Memory B cell (primary cell): Measurements from ENCODE around the gene SHROOM1.
"Not testable (repeated sequence)": the region's sequence is repeated elsewhere in the genome, so short reads cannot be mapped to it uniquely, and the experiment has no call there.

Experiments
- ATAC-seq: fragments of 150-1000 bp; cut with Tn5 transposase; 2 replicates; pipeline ENCODE4 v1.10.0; 2021; ENCODE audit warnings: low read depth, mild to moderate bottlenecking, moderate library complexity
- DNase-seq, 2 donors: peaks; one replicate each; pipeline ENCODE4 v3.0.0; 2022; ENCODE audit warnings: low spot score in 2 of 2
- H3K27ac Mint-ChIP-seq: one replicate; pipeline ENCODE4 v1.8.0; 2022; ENCODE audit warnings: mild to moderate bottlenecking, moderate library complexity, mixed read lengths
- H3K27me3 Mint-ChIP-seq: one replicate; pipeline ENCODE4 v1.8.0; 2022; ENCODE audit warnings: mixed read lengths
- H3K36me3 Mint-ChIP-seq: one replicate; pipeline ENCODE4 v1.8.0; 2022; ENCODE audit warnings: mild to moderate bottlenecking, mixed read lengths
- H3K4me1 Mint-ChIP-seq: one replicate; pipeline ENCODE4 v1.8.0; 2022; ENCODE audit warnings: mixed read lengths
- H3K4me3 Mint-ChIP-seq: one replicate; pipeline ENCODE4 v1.8.0; 2022; ENCODE audit warnings: mild to moderate bottlenecking, moderate library complexity, mixed read lengths
- H3K9me3 Mint-ChIP-seq: one replicate; pipeline ENCODE4 v1.8.0; 2022; ENCODE audit warnings: mixed read lengths

Gene SHROOM1

DNA sequence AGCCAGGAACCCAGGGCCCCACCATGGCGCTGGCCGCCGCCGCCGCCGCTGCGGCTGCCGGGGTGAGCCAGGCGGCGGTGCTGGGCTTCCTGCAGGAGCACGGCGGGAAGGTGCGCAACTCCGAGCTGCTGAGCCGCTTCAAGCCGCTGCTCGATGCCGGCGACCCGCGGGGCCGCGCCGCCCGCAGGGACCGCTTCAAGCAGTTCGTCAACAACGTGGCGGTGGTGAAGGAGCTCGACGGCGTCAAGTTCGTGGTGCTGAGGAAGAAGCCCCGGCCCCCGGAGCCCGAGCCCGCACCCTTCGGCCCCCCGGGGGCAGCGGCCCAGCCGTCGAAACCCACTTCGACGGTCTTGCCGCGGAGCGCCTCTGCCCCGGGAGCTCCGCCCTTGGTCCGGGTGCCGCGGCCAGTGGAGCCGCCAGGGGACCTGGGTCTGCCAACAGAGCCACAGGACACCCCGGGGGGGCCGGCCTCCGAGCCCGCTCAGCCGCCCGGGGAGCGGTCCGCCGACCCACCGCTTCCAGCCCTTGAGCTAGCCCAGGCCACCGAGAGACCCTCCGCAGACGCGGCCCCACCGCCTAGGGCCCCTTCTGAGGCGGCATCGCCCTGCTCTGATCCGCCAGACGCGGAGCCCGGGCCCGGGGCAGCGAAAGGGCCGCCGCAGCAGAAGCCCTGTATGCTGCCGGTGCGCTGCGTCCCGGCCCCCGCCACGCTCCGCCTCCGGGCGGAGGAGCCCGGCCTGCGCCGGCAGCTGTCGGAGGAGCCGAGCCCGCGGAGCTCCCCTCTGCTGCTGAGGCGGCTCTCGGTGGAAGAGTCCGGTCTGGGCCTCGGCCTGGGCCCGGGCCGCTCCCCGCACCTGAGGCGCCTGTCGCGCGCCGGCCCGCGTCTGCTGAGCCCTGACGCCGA lies 16.6 kb downstream of the SHROOM1 start:
- H3K4me1 Mint-ChIP-seq: peaks cover 8% of the 10 kb centered on the region
- H3K4me3 Mint-ChIP-seq: peak overlapping the region; percentile 34
- ATAC-seq: peak; percentile 54
- no peaks in the 10 kb centered on the region for H3K36me3 Mint-ChIP-seq
- H3K27me3 Mint-ChIP-seq: peaks cover 11% of the 10 kb centered on the region
- DNase-seq: peak in 1 of 2 donors; percentile 34
- H3K9me3 Mint-ChIP-seq: no peaks in the 10 kb centered on the region
- H3K27ac Mint-ChIP-seq: no peak overlapping the region

GRCh38 chr5:132812781-132813598 lies 17.5 kb downstream of the SHROOM1 start, which contains the start of gene SOWAHA:
Gene SOWAHA (plus strand): TSS chr5:132813302. CDS start chr5:132813622, 320 bp downstream.
- ATAC-seq: peak; percentile 28
- Mint-ChIP-seq H3K27me3 (peaks cover 11% of the 10 kb centered on the region), H3K4me3 (peak within 1 kb of the TSS; percentile 34), H3K9me3 (no peaks in the 10 kb centered on the region), H3K27ac (no peak within 1 kb of the TSS), H3K4me1 (peaks cover 8% of the 10 kb centered on the region), H3K36me3 (no peaks in the 10 kb centered on the region)
- DNase-seq: no peak

DNA sequence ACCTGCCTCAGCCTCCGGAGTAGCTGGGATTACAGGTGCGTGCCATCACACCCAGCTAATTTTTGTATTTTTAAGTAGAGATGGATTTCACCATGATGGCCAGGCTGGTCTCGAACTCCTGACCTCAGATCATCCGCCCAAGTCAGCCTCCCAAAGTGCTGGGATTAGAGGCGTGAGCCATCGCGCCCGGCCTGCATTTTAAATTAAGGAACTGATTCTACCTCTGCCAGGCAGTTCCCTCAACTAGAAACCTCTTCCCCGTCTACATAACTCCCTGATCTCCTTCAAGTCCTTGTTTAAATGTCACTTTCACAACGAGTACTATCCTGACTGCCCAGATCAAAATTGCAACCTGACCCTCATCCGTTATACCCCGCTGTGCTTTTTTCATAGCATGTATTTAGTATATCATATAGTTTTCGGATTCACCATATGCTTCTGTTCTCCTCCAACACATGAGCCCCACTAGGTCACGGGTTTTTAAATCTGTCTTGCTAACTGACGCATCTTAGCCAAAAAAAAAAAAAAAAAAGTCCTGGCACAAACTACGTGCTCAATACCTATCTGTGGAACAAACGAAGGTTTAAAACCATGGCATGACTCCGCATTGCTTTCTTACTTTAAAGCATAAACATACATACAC lies 18.2 kb downstream of the SHROOM1 start:
- no peaks in the 10 kb centered on the region for H3K36me3 Mint-ChIP-seq
- peak overlapping the region; percentile 25 for H3K4me3 Mint-ChIP-seq
- no peaks in the 10 kb centered on the region for H3K9me3 Mint-ChIP-seq
- H3K27me3 Mint-ChIP-seq: peaks cover 11% of the 10 kb centered on the region
- no peak overlapping the region for H3K27ac Mint-ChIP-seq
- H3K4me1 Mint-ChIP-seq: peaks cover 8% of the 10 kb centered on the region
- DNase-seq: no peak
- peak; percentile 36 for ATAC-seq

GRCh38 chr5:132810605-132811004 lies 19.8 kb downstream of the SHROOM1 start:
- no peak for ATAC-seq
- no peak for DNase-seq
- Mint-ChIP-seq H3K4me1 (peaks cover 8% of the 10 kb centered on the region), H3K9me3 (no peaks in the 10 kb centered on the region), H3K4me3 (no peak overlapping the region), H3K27me3 (peaks cover 11% of the 10 kb centered on the region), H3K36me3 (no peaks in the 10 kb centered on the region), H3K27ac (no peak overlapping the region)

- Mint-ChIP-seq H3K36me3 (no peaks in the 10 kb centered on the region), H3K4me1 (peaks cover 14% of the 10 kb centered on the region), H3K9me3 (no peaks in the 10 kb centered on the region), H3K27ac (no peak overlapping the region), H3K27me3 (peaks cover 16% of the 10 kb centered on the region), H3K4me3 (no peak overlapping the region)
- DNase-seq (no peak), ATAC-seq (no peak)
Measured at GRCh38 chr5:132808866-132809265, 21.6 kb downstream of the SHROOM1 start.

- Mint-ChIP-seq H3K4me3 (no peak overlapping the region), H3K27ac (no peak overlapping the region)
Measured at GRCh38 chr5:132808448-132808847, 22.0 kb downstream of the SHROOM1 start.

DNA sequence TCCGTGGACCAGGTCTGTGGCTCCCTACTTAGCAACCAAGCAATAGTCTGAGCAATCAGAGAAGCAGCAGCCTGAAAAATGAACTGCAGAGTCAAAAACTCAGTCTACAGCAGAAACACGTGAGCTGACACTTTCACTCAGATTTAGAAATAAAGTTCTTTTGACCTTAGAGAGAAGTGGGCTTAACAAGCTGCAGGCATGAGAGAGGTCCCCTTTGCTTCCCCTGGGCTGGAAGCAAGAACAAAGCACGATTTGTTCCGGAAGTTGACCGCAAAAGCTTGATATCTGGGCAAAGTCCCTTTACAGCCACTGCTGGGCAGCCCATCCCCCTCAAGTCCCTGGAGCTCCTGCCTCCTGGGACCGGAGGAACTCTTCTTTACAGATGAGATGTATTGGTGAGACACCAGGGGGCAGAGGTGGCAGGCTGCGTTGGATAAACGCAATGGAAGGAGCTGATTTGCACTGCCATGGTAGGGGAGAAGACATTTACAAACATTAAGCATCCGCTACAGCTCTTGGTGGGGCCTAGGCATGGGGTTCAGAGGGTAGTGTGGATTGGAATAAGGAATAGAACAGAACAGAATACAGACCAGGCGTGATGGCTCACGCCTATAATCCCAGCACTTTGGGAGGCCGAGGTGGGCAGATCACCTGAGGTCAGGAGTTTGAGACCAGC lies 23.1 kb downstream of the SHROOM1 start:
- peaks cover 9% of the 10 kb centered on the region for H3K4me1 Mint-ChIP-seq
- H3K4me3 Mint-ChIP-seq: no peak overlapping the region
- no peaks in the 10 kb centered on the region for H3K9me3 Mint-ChIP-seq
- DNase-seq (no peak), ATAC-seq (no peak)
- no peaks in the 10 kb centered on the region for H3K36me3 Mint-ChIP-seq
- H3K27ac Mint-ChIP-seq: no peak overlapping the region
- H3K27me3 Mint-ChIP-seq: peaks cover 19% of the 10 kb centered on the region

More at GRCh38 chr5:132808448-132808847, 22.0 kb downstream of the SHROOM1 start:
- DNase-seq (no peak), ATAC-seq (no peak)
- Mint-ChIP-seq H3K4me1 (peaks cover 15% of the 10 kb centered on the region), H3K27me3 (peaks cover 17% of the 10 kb centered on the region), H3K9me3 (no peaks in the 10 kb centered on the region), H3K36me3 (no peaks in the 10 kb centered on the region)

GRCh38 chr5:132806804-132807162 lies 23.7 kb downstream of the SHROOM1 start:
- not testable (repeated sequence) for H3K27ac Mint-ChIP-seq, H3K4me3 Mint-ChIP-seq, H3K4me1 Mint-ChIP-seq, H3K9me3 Mint-ChIP-seq, ATAC-seq, H3K36me3 Mint-ChIP-seq, DNase-seq
- H3K27me3 Mint-ChIP-seq: peaks cover 17% of the 10 kb centered on the region

GRCh38 chr5:132805872-132806271 lies 24.6 kb downstream of the SHROOM1 start:
- H3K27ac Mint-ChIP-seq, H3K4me1 Mint-ChIP-seq, H3K4me3 Mint-ChIP-seq, DNase-seq, H3K9me3 Mint-ChIP-seq, ATAC-seq, H3K36me3 Mint-ChIP-seq: not testable (repeated sequence)
- peaks cover 20% of the 10 kb centered on the region for H3K27me3 Mint-ChIP-seq

GRCh38 chr5:132804219-132804618 lies 26.2 kb downstream of the SHROOM1 start:
- peaks cover 14% of the 10 kb centered on the region for H3K27me3 Mint-ChIP-seq
- H3K4me3 Mint-ChIP-seq: not testable (repeated sequence)

DNA sequence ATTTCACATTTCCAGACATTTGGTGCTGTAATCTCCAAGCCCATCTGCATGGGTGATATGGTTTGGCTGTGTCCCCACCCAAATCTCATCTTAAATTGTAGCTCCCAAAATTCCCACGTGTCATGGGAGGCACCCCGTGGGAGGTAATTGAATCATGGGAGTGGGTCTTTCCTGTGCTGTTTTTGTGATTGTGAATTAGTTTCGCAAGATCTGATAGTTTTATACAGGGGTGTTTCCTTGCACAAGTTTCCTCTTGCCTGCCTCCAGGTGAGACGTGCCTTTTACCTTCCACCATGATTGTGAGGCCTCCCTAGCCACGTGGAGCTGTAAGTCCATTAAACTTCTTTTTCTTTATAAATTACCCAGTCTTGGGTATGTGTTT lies 27.8 kb downstream of the SHROOM1 start:
- H3K4me3 Mint-ChIP-seq, DNase-seq, H3K36me3 Mint-ChIP-seq, H3K9me3 Mint-ChIP-seq, ATAC-seq, H3K27ac Mint-ChIP-seq, H3K4me1 Mint-ChIP-seq: not testable (repeated sequence)
- H3K27me3 Mint-ChIP-seq: peaks cover 16% of the 10 kb centered on the region

More at GRCh38 chr5:132804219-132804618, 26.2 kb downstream of the SHROOM1 start:
- DNase-seq, ATAC-seq, H3K36me3 Mint-ChIP-seq, H3K4me1 Mint-ChIP-seq, H3K9me3 Mint-ChIP-seq, H3K27ac Mint-ChIP-seq: not testable (repeated sequence)

DNA sequence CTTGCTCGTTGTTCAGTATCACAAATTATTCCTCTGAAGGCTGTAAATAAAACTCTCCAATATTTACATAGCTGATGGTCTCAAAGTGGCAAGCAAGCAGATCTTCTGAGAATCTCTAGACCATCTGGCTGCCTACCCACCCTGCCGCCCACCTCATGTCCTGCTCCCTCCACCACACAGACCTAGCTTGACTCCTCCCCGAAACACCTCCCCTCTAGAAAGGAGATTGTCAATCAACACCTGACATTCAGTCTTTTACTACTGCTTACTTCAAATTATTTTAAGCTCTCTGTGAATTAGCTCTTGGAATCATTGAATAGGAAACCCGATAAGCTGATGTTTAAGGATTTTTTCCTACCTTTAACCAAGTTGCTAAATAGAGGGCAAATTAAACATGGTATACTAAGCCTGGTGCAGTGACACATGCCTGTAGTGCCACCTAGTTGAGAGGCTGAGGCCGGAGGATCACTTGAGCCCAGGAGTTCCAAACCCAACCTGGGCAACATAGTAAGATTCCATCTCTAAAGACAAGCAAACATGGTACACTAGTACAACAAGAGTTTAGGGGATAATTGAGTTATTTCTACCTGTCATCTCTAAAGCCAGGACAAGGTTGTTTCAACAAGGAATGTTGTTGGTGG lies 28.3 kb downstream of the SHROOM1 start:
- H3K4me1 Mint-ChIP-seq: peaks cover 7% of the 10 kb centered on the region
- DNase-seq (no peak), ATAC-seq (no peak)
- no peak overlapping the region for H3K27ac Mint-ChIP-seq
- H3K27me3 Mint-ChIP-seq: peaks cover 18% of the 10 kb centered on the region
- H3K36me3 Mint-ChIP-seq: no peaks in the 10 kb centered on the region
- no peaks in the 10 kb centered on the region for H3K9me3 Mint-ChIP-seq
- H3K4me3 Mint-ChIP-seq: no peak overlapping the region

DNA sequence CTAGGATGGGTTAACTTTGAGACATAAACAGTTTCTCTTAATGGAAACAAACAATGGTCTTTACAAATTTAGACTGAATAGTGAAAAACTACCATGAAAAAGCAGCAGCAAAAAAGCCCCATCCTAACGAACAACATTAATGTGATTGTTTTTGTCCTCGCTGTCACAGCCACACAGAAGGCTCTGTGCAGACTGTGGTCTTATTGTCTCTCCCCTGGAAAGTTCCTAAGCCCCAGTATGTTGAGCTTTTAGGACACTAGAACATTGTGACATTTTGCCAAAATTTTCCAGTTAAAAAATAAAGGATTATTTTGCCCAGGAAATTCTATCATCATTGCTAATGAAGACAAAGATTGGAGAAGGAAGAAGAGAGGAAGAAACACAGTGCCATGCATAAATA lies 29.9 kb downstream of the SHROOM1 start:
- no peak for DNase-seq
- Mint-ChIP-seq H3K36me3 (no peaks in the 10 kb centered on the region), H3K4me3 (no peak overlapping the region), H3K9me3 (no peaks in the 10 kb centered on the region), H3K4me1 (peaks cover 7% of the 10 kb centered on the region), H3K27ac (no peak overlapping the region), H3K27me3 (peaks cover 23% of the 10 kb centered on the region)
- no peak for ATAC-seq
